SU-DHL-6 (cell line): Measurements from ENCODE around the gene ATP9B.

Experiments
- H2AFZ ChIP-seq: fragments of 200-600 bp; sonication (generic); 2 replicates; pipeline ENCODE4 v1.6.1; 2014; ENCODE audit warnings: low read depth, mild to moderate bottlenecking, moderate library complexity, mixed read lengths, antibody characterized with exemption, low read length; ENCODE audit not compliant: severe bottlenecking
- H3F3A ChIP-seq: fragments of 200-600 bp; shearing (Covaris generic); 2 replicates; pipeline ENCODE4 v1.6.0; 2016; ENCODE audit warnings: antibody characterized with exemption, mild to moderate bottlenecking; ENCODE audit not compliant: insufficient read depth
- H3K27ac ChIP-seq: fragments of 200-600 bp; sonication (generic); 2 replicates; pipeline ENCODE4 v1.5.1; 2016; ENCODE audit warnings: low read depth, mild to moderate bottlenecking, low read length, moderate library complexity, mixed read lengths
- H3K27me3 ChIP-seq: fragments of 200-600 bp; sonication (generic), shearing (Covaris generic); 2 replicates; pipeline ENCODE4 v1.6.0; 2014; ENCODE audit warnings: mild to moderate bottlenecking, low read length
- H3K36me3 ChIP-seq: fragments of 200-600 bp; sonication (generic); 2 replicates; pipeline ENCODE4 v1.6.1; 2014; ENCODE audit warnings: mild to moderate bottlenecking, low read length, mixed read lengths
- H3K4me2 ChIP-seq: fragments of 300-600, 200-600 bp; shearing (Covaris generic), sonication (generic); 2 replicates; pipeline ENCODE4 v1.6.0; 2014; ENCODE audit warnings: low read length, low read depth, mild to moderate bottlenecking; ENCODE audit not compliant: poor library complexity, severe bottlenecking
- H3K4me3 ChIP-seq: fragments of 200-600 bp; sonication (generic); 2 replicates; pipeline ENCODE4 v1.5.1; 2014; ENCODE audit warnings: antibody characterized with exemption, low read length, mild to moderate bottlenecking, mixed read lengths; ENCODE audit not compliant: insufficient read depth, poor library complexity, severe bottlenecking
- H3K79me2 ChIP-seq: fragments of 200-600 bp; sonication (generic); 2 replicates; pipeline ENCODE4 v1.6.1; 2014; ENCODE audit warnings: mild to moderate bottlenecking, low read length, moderate library complexity; ENCODE audit not compliant: insufficient read depth
- H3K9ac ChIP-seq: fragments of 200-600 bp; sonication (generic); 2 replicates; pipeline ENCODE4 v1.7.0; 2014; ENCODE audit warnings: mild to moderate bottlenecking, low read length
- H3K9me2 ChIP-seq: fragments of 200-600 bp; sonication (generic); replicated peaks from 2 replicates; pipeline ENCODE4 v1.6.1; 2014; ENCODE audit warnings: low read length; ENCODE audit not compliant: insufficient read depth
- H3K9me3 ChIP-seq: fragments of 200-600 bp; sonication (generic); 2 replicates; pipeline ENCODE4 v1.6.1; 2014; ENCODE audit warnings: low read length, mixed read lengths; ENCODE audit not compliant: insufficient read depth
- H4K20me1 ChIP-seq: fragments of 200-600 bp; sonication (generic); 2 replicates; pipeline ENCODE4 v1.6.1; 2014; ENCODE audit warnings: low read depth, mild to moderate bottlenecking, antibody characterized with exemption, low read length, moderate library complexity, mixed read lengths
- CTCF ChIP-seq: fragments of 200-600 bp; sonication (generic); IDR thresholded peaks from one replicate; pipeline ENCODE4 v1.5.1; 2017; ENCODE audit warnings: antibody characterized with exemption, mild to moderate bottlenecking, low read length, moderate library complexity; ENCODE audit not compliant: insufficient read depth, poor library complexity, severe bottlenecking
- EZH2phosphoT487 ChIP-seq: fragments of 200-600 bp; sonication (generic), shearing (Covaris generic); conservative IDR thresholded peaks from 2 replicates; pipeline ENCODE4 v1.6.1; 2018; ENCODE audit warnings: mild to moderate bottlenecking, antibody characterized with exemption, low read length, moderate library complexity, mixed read lengths

Gene ATP9B

DNA sequence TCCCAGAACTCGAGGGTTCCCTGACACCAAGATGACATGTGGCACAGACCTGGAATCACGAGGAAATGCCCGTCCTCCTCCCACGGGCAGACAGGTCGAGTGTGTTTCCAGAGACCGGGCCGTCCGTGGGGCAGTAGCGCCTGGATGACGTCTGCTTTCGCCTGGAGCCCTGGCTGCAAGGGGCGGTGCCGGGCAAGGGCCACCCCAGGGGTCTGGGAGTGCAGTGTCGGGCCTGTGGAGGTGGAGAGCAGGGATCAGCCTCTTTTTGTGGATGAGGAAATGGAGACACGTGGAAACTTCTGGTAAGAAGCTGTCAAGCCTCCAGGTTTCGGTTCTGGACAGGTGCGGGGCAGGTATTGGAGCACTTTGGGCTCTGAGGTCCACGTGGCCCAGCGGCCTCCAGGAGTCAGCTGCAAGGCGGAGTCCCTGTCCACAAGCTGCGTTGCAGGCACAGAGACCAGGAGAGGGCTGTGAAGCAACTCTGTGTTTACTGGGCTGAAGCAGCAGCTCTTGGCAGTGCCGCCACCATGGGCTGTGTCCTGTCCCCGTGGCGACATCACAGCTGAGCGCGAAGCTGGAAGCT is 352.2 kb downstream of the ATP9B start:
- Histone ChIP-seq H3F3A (no peaks in the 10 kb centered on the region), H3K4me2 (no peak overlapping the region), H3K4me3 (no peak overlapping the region), H4K20me1 (no peaks in the 10 kb centered on the region; the same call in 1 of the 2 replicates), H3K9me2 (no peaks in the 10 kb centered on the region), H3K27ac (no peak overlapping the region), H3K79me2 (peaks cover 3% of the 10 kb centered on the region; the same call in 1 of the 2 replicates), H3K9ac (no peak overlapping the region), H3K9me3 (no peaks in the 10 kb centered on the region), H3K36me3 (no peaks in the 10 kb centered on the region), H2AFZ (no peak overlapping the region), H3K27me3 (no peaks in the 10 kb centered on the region)
- TF ChIP-seq EZH2phosphoT487 (no peak), CTCF (no peak)

- Histone ChIP-seq H3K9me3 (no peaks in the 10 kb centered on the region), H3K36me3 (no peaks in the 10 kb centered on the region), H3K4me3 (no peak overlapping the region), H2AFZ (no peak overlapping the region), H3F3A (no peaks in the 10 kb centered on the region), H3K4me2 (no peak overlapping the region), H3K27ac (no peak overlapping the region), H3K9me2 (no peaks in the 10 kb centered on the region), H3K79me2 (no peaks in the 10 kb centered on the region; the same call in 1 of the 2 replicates), H3K27me3 (no peaks in the 10 kb centered on the region), H3K9ac (no peak overlapping the region), H4K20me1 (no peaks in the 10 kb centered on the region; the same call in 1 of the 2 replicates)
- TF ChIP-seq CTCF, result no peak
- no peak for TF ChIP-seq EZH2phosphoT487
These were observed 353.0 kb downstream of the ATP9B start for GRCh38 chr18:79422022-79422782.

DNA sequence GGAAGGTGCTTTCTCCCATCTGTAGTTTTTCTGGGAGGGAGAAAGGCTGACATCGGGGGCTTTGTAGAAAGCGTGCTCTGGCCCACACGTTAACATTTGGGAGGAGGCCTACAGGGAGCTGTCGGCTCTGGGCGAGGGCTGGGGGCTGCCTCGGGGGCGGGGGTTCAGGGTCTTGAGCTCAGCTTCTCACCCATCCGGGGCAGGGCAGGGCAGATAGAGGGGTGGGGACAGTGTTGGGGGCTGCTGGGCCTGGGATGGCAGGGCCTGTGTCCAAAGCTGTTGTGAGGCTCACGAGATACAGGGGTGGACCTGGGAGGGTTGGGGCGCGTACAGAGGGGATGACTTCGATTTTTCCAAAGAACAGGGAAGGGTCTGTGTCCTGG is 353.6 kb downstream of the ATP9B start:
- Histone ChIP-seq H3K4me2 (no peak overlapping the region), H3K4me3 (no peak overlapping the region), H4K20me1 (no peaks in the 10 kb centered on the region; the same call in 1 of the 2 replicates), H2AFZ (no peak overlapping the region), H3K9me2 (no peaks in the 10 kb centered on the region), H3K27me3 (no peaks in the 10 kb centered on the region), H3K79me2 (no peaks in the 10 kb centered on the region; the same call in 1 of the 2 replicates), H3F3A (no peaks in the 10 kb centered on the region), H3K9ac (no peak overlapping the region), H3K27ac (no peak overlapping the region), H3K36me3 (no peaks in the 10 kb centered on the region), H3K9me3 (no peaks in the 10 kb centered on the region)
- no peak for TF ChIP-seq EZH2phosphoT487
- no peak for TF ChIP-seq CTCF
